ENCODE measurements around the gene P4HA2.

P4HA2 gene

GRCh38 chr5:132235340-132235739 is 7.7 kb upstream of the P4HA2 start:
- Histone ChIP-seq H3K9me3 (ENCODE audit: control extremely low read depth in 1 of 5, control insufficient read depth in 4 of 5, insufficient read depth in 2 of 5, low read depth in 1 of 5, low read length in 4 of 5) (no peaks in the 10 kb centered on the region), H3K27me3 (replicated peaks in 2 of 5; ENCODE audit: control insufficient read depth in 4 of 5, insufficient read depth in 5 of 5, low read length in 4 of 5) (no peaks in the 10 kb centered on the region), H3K27ac (ENCODE audit: insufficient read depth in 1 of 2, low read depth in 1 of 2, low read length in 2 of 2, poor library complexity in 1 of 2, severe bottlenecking in 2 of 2) (no peak overlapping the region), H3K4me3 (ENCODE audit: control insufficient read depth in 1 of 7, extremely low read depth in 1 of 7, insufficient read depth in 4 of 7, low read depth in 2 of 7, low read length in 6 of 7) (no peak overlapping the region), H3K4me1 (ENCODE audit: control extremely low read depth in 1 of 4, control insufficient read depth in 4 of 4, insufficient read depth in 4 of 4, low read length in 3 of 4) (peaks cover 0 to 9% (median 2%) of the 10 kb centered on the region in 4 experiments), H3K36me3 (ENCODE audit: control insufficient read depth in 4 of 4, insufficient read depth in 4 of 4, low read length in 3 of 4) (no peaks in the 10 kb centered on the region)
- CTCF ChIA-PET = interaction anchor here (1.2 to 1.9 kb wide), 3 partner anchors 10 to 169 kb away, joined by 4 to 6 read pairs (median 5); no protein-coding TSS in a partner anchor
- no peak for DNase-seq
- POLR2A ChIA-PET = no interaction called here
- 100% methylated on average over 2 of the region's 3 CpGs for WGBS (ENCODE audit: insufficient coverage)

- no peaks in the 10 kb centered on the region for H3K9me3 ChIP-seq (ENCODE audit: control extremely low read depth in 1 of 5, control insufficient read depth in 4 of 5, insufficient read depth in 2 of 5, low read depth in 1 of 5, low read length in 4 of 5)
- no peaks in the 10 kb centered on the region for H3K27me3 ChIP-seq (replicated peaks in 2 of 5; ENCODE audit: control insufficient read depth in 4 of 5, insufficient read depth in 5 of 5, low read length in 4 of 5)
- no peaks in the 10 kb centered on the region for H3K36me3 ChIP-seq (ENCODE audit: control insufficient read depth in 4 of 4, insufficient read depth in 4 of 4, low read length in 3 of 4)
- no peak overlapping the region for H3K27ac ChIP-seq (ENCODE audit: insufficient read depth in 1 of 2, low read depth in 1 of 2, low read length in 2 of 2, poor library complexity in 1 of 2, severe bottlenecking in 2 of 2)
- DNase-seq = no peak
- ChIA-PET POLR2A (no interaction called here), CTCF (interaction anchor here (1.0 to 1.9 kb wide), 3 partner anchors 9 to 168 kb away, joined by 3 to 6 read pairs (median 5); no protein-coding TSS in a partner anchor)
- WGBS (ENCODE audit: insufficient coverage) = no CpG with 5 or more reads among the region's 2 CpGs
- no peak overlapping the region for H3K4me3 ChIP-seq (ENCODE audit: control insufficient read depth in 1 of 7, extremely low read depth in 1 of 7, insufficient read depth in 4 of 7, low read depth in 2 of 7, low read length in 6 of 7)
- peaks cover 0 to 15% (median 6%) of the 10 kb centered on the region in 4 experiments for H3K4me1 ChIP-seq (ENCODE audit: control extremely low read depth in 1 of 4, control insufficient read depth in 4 of 4, insufficient read depth in 4 of 4, low read length in 3 of 4)
Observed at GRCh38 chr5:132234684-132235062, 7.0 kb upstream of the P4HA2 start.

GRCh38 chr5:132233811-132234683 is 6.4 kb upstream of the P4HA2 start:
- DNase-seq = no peak
- WGBS (ENCODE audit: insufficient coverage) = 100% methylated on average over 5 of the region's 7 CpGs
- CTCF ChIA-PET = interaction anchor here (1.0 to 1.9 kb wide), 4 partner anchors 9 to 168 kb away, joined by 3 to 6 read pairs (median 5); no protein-coding TSS in a partner anchor
- no peaks in the 10 kb centered on the region for H3K9me3 ChIP-seq (ENCODE audit: control extremely low read depth in 1 of 5, control insufficient read depth in 4 of 5, insufficient read depth in 2 of 5, low read depth in 1 of 5, low read length in 4 of 5)
- H3K4me3 ChIP-seq (ENCODE audit: control insufficient read depth in 1 of 7, extremely low read depth in 1 of 7, insufficient read depth in 4 of 7, low read depth in 2 of 7, low read length in 6 of 7) = no peak overlapping the region
- H3K36me3 ChIP-seq (ENCODE audit: control insufficient read depth in 4 of 4, insufficient read depth in 4 of 4, low read length in 3 of 4) = no peaks in the 10 kb centered on the region
- POLR2A ChIA-PET = no interaction called here
- H3K27ac ChIP-seq (ENCODE audit: insufficient read depth in 1 of 2, low read depth in 1 of 2, low read length in 2 of 2, poor library complexity in 1 of 2, severe bottlenecking in 2 of 2) = no peak overlapping the region
- peaks cover 0 to 4% (median 0%) of the 10 kb centered on the region in 5 experiments for H3K27me3 ChIP-seq (replicated peaks in 2 of 5; ENCODE audit: control insufficient read depth in 4 of 5, insufficient read depth in 5 of 5, low read length in 4 of 5)
- peaks cover 0 to 20% (median 8%) of the 10 kb centered on the region in 4 experiments for H3K4me1 ChIP-seq (ENCODE audit: control extremely low read depth in 1 of 4, control insufficient read depth in 4 of 4, insufficient read depth in 4 of 4, low read length in 3 of 4)

GRCh38 chr5:132233081-132233480 is 5.4 kb upstream of the P4HA2 start:
- Histone ChIP-seq H3K9me3 (ENCODE audit: control extremely low read depth in 1 of 5, control insufficient read depth in 4 of 5, insufficient read depth in 2 of 5, low read depth in 1 of 5, low read length in 4 of 5) (no peaks in the 10 kb centered on the region), H3K36me3 (ENCODE audit: control insufficient read depth in 4 of 4, insufficient read depth in 4 of 4, low read length in 3 of 4) (no peaks in the 10 kb centered on the region), H3K4me3 (ENCODE audit: control insufficient read depth in 1 of 7, extremely low read depth in 1 of 7, insufficient read depth in 4 of 7, low read depth in 2 of 7, low read length in 6 of 7) (no peak overlapping the region), H3K27ac (ENCODE audit: insufficient read depth in 1 of 2, low read depth in 1 of 2, low read length in 2 of 2, poor library complexity in 1 of 2, severe bottlenecking in 2 of 2) (no peak overlapping the region), H3K4me1 (ENCODE audit: control extremely low read depth in 1 of 4, control insufficient read depth in 4 of 4, insufficient read depth in 4 of 4, low read length in 3 of 4) (peaks cover 0 to 22% (median 10%) of the 10 kb centered on the region in 4 experiments), H3K27me3 (replicated peaks in 2 of 5; ENCODE audit: control insufficient read depth in 4 of 5, insufficient read depth in 5 of 5, low read length in 4 of 5) (peaks cover 0 to 7% (median 1%) of the 10 kb centered on the region in 5 experiments)
- ChIA-PET CTCF (interaction anchor here (0.6 to 1.5 kb wide), 2 partner anchors 60 to 83 kb away, joined by 3 to 5 read pairs; no protein-coding TSS in a partner anchor), POLR2A (no interaction called here)
- WGBS (ENCODE audit: insufficient coverage) = no CpG with 5 or more reads among the region's 1 CpG
- DNase-seq = no peak

- Histone ChIP-seq H3K9me3 (ENCODE audit: control extremely low read depth in 1 of 5, control insufficient read depth in 4 of 5, insufficient read depth in 2 of 5, low read depth in 1 of 5, low read length in 4 of 5) (no peaks in the 10 kb centered on the region), H3K36me3 (ENCODE audit: control insufficient read depth in 4 of 4, insufficient read depth in 4 of 4, low read length in 3 of 4) (no peaks in the 10 kb centered on the region), H3K4me3 (ENCODE audit: control insufficient read depth in 1 of 7, extremely low read depth in 1 of 7, insufficient read depth in 4 of 7, low read depth in 2 of 7, low read length in 6 of 7) (no peak overlapping the region), H3K27ac (ENCODE audit: insufficient read depth in 1 of 2, low read depth in 1 of 2, low read length in 2 of 2, poor library complexity in 1 of 2, severe bottlenecking in 2 of 2) (no peak overlapping the region), H3K27me3 (replicated peaks in 2 of 5; ENCODE audit: control insufficient read depth in 4 of 5, insufficient read depth in 5 of 5, low read length in 4 of 5) (peaks cover 0 to 7% (median 1%) of the 10 kb centered on the region in 5 experiments), H3K4me1 (ENCODE audit: control extremely low read depth in 1 of 4, control insufficient read depth in 4 of 4, insufficient read depth in 4 of 4, low read length in 3 of 4) (peaks cover 0 to 27% (median 13%) of the 10 kb centered on the region in 4 experiments)
- CTCF ChIA-PET = interaction anchor here (0.6 to 1.5 kb wide), 2 partner anchors 61 to 83 kb away, joined by 3 to 5 read pairs; no protein-coding TSS in a partner anchor
- WGBS (ENCODE audit: insufficient coverage) = 36% methylated on average over 1 of the region's 3 CpGs
- DNase-seq = no peak
- POLR2A ChIA-PET = no interaction called here
Observed at GRCh38 chr5:132232465-132232864, 4.8 kb upstream of the P4HA2 start.

GRCh38 chr5:132230871-132231270 is 3.2 kb upstream of the P4HA2 start:
- Histone ChIP-seq H3K36me3 (ENCODE audit: control insufficient read depth in 4 of 4, insufficient read depth in 4 of 4, low read length in 3 of 4) (no peaks in the 10 kb centered on the region), H3K4me1 (ENCODE audit: control extremely low read depth in 1 of 4, control insufficient read depth in 4 of 4, insufficient read depth in 4 of 4, low read length in 3 of 4) (peaks cover 0 to 32% (median 21%) of the 10 kb centered on the region in 4 experiments), H3K4me3 (ENCODE audit: control insufficient read depth in 1 of 7, extremely low read depth in 1 of 7, insufficient read depth in 4 of 7, low read depth in 2 of 7, low read length in 6 of 7) (no peak overlapping the region), H3K9me3 (ENCODE audit: control extremely low read depth in 1 of 5, control insufficient read depth in 4 of 5, insufficient read depth in 2 of 5, low read depth in 1 of 5, low read length in 4 of 5) (no peaks in the 10 kb centered on the region), H3K27me3 (replicated peaks in 2 of 5; ENCODE audit: control insufficient read depth in 4 of 5, insufficient read depth in 5 of 5, low read length in 4 of 5) (peaks cover 0 to 20% (median 13%) of the 10 kb centered on the region in 5 experiments), H3K27ac (ENCODE audit: insufficient read depth in 1 of 2, low read depth in 1 of 2, low read length in 2 of 2, poor library complexity in 1 of 2, severe bottlenecking in 2 of 2) (no peak overlapping the region)
- 98% methylated on average over 9 of the region's 9 CpGs for WGBS (ENCODE audit: insufficient coverage)
- DNase-seq = no peak
- CTCF ChIA-PET = no interaction called here
- POLR2A ChIA-PET = no interaction called here

GRCh38 chr5:132229236-132229635 is 1.6 kb upstream of the P4HA2 start:
- H3K9me3 ChIP-seq (ENCODE audit: control extremely low read depth in 1 of 5, control insufficient read depth in 4 of 5, insufficient read depth in 2 of 5, low read depth in 1 of 5, low read length in 4 of 5) = no peaks in the 10 kb centered on the region
- no peaks in the 10 kb centered on the region for H3K36me3 ChIP-seq (ENCODE audit: control insufficient read depth in 4 of 4, insufficient read depth in 4 of 4, low read length in 3 of 4)
- ChIA-PET CTCF (interaction anchor here (1.0 to 1.6 kb wide), 2 partner anchors 8 to 65 kb away, joined by 5 to 6 read pairs; partner anchors contain the start of gene SLC22A4), POLR2A (interaction anchor here (0.6 kb wide), 1 partner anchor 1014 kb away, joined by 3 read pairs; no protein-coding TSS in a partner anchor)
- DNase-seq = no peak
- no peak overlapping the region for H3K27ac ChIP-seq (ENCODE audit: insufficient read depth in 1 of 2, low read depth in 1 of 2, low read length in 2 of 2, poor library complexity in 1 of 2, severe bottlenecking in 2 of 2)
- 96% methylated on average over 4 of the region's 5 CpGs for WGBS (ENCODE audit: insufficient coverage)
- peaks cover 0 to 32% (median 21%) of the 10 kb centered on the region in 4 experiments for H3K4me1 ChIP-seq (ENCODE audit: control extremely low read depth in 1 of 4, control insufficient read depth in 4 of 4, insufficient read depth in 4 of 4, low read length in 3 of 4)
- H3K27me3 ChIP-seq (replicated peaks in 2 of 5; ENCODE audit: control insufficient read depth in 4 of 5, insufficient read depth in 5 of 5, low read length in 4 of 5) = peaks cover 0 to 20% (median 13%) of the 10 kb centered on the region in 5 experiments
- H3K4me3 ChIP-seq (ENCODE audit: control insufficient read depth in 1 of 7, extremely low read depth in 1 of 7, insufficient read depth in 4 of 7, low read depth in 2 of 7, low read length in 6 of 7) = no peak overlapping the region

All from common myeloid progenitor, CD34-positive (primary cell).